ENCODE data around the gene GPAT3. TPM values are rescaled to one million over a fixed set of nuclear protein-coding genes. Genes with fewer than 3 reads are reported as not detected.
A peak's percentile ranks its signal among the peaks of the same experiment; 100 is the strongest.
"Not testable (repeated sequence)": the region's sequence is repeated elsewhere in the genome, so short reads cannot be mapped to it uniquely, and the experiment has no call there.

GPAT3 gene
- 44.2 TPM for total RNA-seq
- long read RNA-seq, transcript GPAT3-201 (12 exons, 2,625 nt): major isoform, 114 of 167 reads
- long read RNA-seq, transcript GPAT3-202 (13 exons, 2,631 nt): minor isoform, 34 of 167 reads
- long read RNA-seq, partial matches to known transcripts: 6 of 167 reads
- long read RNA-seq, other reads (novel, unspliced or antisense): 13 of 167 reads

DNA sequence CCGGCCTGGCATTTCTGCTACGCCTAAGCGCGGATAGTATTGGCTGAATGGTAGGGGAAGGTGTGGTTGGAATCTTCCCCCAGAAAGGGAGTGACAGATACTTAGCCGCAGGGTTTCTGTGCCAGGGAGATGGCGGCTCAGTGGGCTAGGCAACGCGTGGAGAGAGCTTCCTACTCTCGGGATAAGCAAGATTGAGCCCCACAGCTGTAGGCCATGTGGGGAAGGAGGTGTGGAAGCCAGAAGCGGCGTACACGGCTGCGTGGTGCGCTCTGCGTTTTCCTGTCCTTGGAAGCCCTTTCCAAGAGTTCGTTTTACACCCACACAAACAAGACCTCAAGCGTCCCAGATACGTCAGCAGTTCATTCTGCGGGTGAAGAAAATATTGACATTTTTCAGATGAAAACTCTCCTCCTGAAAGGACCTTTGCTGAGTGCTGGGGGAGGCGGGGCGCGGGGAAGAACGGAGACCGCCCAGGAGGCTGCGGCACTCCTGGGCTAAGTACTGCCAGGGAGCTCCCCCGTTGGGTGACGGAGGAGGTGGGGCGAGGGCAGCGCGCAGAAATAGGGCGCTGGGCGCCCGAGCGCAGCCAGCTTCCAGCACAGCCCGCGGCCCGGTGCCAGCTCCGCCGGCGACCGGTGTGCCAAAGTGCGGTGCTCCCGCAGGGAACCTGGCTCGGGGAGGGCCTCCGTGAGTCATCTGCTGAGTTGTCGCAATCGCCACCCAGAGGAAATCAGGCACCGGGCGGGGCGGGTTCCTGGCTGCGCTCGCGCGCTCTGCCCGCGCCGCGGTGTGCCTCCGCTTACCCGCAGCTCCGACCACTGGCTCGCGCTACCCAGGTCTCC, at the start of gene GPAT3:
Gene GPAT3 (plus strand): TSS at position 589 of the 842 bp plus-strand sequence. CDS start 515 bp downstream, outside the sequence.
- TF ChIP-seq, protein P1, sequence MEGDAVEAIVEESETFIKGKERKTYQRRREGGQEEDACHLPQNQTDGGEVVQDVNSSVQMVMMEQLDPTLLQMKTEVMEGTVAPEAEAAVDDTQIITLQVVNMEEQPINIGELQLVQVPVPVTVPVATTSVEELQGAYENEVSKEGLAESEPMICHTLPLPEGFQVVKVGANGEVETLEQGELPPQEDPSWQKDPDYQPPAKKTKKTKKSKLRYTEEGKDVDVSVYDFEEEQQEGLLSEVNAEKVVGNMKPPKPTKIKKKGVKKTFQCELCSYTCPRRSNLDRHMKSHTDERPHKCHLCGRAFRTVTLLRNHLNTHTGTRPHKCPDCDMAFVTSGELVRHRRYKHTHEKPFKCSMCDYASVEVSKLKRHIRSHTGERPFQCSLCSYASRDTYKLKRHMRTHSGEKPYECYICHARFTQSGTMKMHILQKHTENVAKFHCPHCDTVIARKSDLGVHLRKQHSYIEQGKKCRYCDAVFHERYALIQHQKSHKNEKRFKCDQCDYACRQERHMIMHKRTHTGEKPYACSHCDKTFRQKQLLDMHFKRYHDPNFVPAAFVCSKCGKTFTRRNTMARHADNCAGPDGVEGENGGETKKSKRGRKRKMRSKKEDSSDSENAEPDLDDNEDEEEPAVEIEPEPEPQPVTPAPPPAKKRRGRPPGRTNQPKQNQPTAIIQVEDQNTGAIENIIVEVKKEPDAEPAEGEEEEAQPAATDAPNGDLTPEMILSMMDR (IDR thresholded peaks at IDR 0.05; ENCODE audit: borderline replicate concordance): no peak
- peaks cover 38% of the 10 kb centered on the region for H3K4me1 ChIP-seq
- peak within 1 kb of the TSS; percentile 93 for H3K27ac ChIP-seq (replicated peaks)
- no peaks in the 10 kb centered on the region for H3K9me3 ChIP-seq (replicated peaks)
- peaks cover 18% of the 10 kb centered on the region for H3K27me3 ChIP-seq (ENCODE audit: low read depth)
- intact Hi-C loops (cut with micrococcal nuclease): no loop called here
- no peaks in the 10 kb centered on the region for H3K36me3 ChIP-seq
- H3K4me3 ChIP-seq: peak within 1 kb of the TSS; percentile 81
- peak; percentile 85 for DNase-seq

DNA sequence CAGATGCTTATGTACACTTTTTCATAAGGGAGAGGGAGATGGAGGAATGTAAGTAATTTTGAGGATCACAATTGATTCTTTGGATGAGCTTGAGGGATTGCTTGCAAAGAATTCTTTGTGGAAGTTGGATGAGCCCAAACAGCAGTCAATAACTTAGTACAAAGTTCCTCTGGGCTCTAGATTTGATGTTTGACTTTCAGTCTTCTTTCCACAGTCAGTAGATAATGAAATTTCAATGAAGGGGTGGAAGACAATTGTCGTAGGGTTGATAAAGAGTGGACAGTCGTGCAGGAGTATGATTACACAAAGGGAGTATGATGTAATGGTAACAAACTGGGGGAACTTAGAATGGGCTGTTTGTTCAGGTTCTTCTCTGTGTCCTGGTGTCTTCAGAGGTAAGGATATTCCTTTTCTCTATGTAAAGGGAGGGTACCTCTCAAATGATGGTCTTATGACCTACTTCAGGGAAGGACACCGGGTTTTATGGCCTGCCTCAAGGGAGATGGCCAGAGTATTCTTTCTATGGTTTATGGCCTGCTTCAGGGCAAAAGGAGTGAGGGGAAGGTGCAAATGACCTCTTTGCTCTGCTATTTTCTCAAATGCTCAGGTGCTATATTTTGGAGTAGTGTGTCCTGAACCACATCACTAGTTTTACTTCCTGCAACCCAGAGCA, 49.3 kb upstream of the GPAT3 start:
- intact Hi-C loops (cut with micrococcal nuclease): no loop called here
- no peak overlapping the region for H3K4me3 ChIP-seq
- H3K27ac ChIP-seq (replicated peaks): no peak overlapping the region
- TF ChIP-seq, protein P1 (IDR thresholded peaks at IDR 0.05; ENCODE audit: borderline replicate concordance): no peak
- H3K9me3 ChIP-seq (replicated peaks): no peaks in the 10 kb centered on the region
- DNase-seq: no peak
- H3K36me3 ChIP-seq: no peaks in the 10 kb centered on the region
- H3K4me1 ChIP-seq: peaks cover 22% of the 10 kb centered on the region
- H3K27me3 ChIP-seq (ENCODE audit: low read depth): no peaks in the 10 kb centered on the region

DNA sequence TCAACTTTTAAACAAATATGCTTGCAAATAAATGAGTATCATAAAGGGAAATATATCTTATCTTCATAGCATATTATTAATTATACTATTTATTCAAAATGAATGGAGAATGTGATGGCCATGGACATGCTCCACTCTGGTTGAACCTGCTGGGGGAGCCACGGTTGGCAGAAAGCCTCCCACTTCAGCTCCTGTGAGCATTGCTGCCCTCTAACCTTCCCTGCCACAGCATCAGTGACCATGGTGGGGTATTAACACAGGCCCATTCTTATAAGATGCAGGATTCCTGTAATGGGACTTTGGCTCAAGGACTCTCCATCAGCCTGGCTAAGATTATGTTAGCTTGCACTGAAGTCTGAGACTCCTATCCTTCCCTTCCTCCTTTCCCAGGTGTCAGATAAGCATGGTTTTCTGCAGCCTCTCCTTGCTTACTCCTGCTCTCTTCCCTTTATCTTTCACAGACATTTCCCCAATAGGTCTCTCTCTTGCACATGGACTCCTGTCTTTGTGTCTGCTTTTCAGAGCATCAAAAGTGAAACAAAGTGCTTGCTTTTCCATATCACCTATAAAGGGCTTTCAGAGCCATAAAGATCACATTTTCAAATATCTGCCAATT, 46.1 kb upstream of the GPAT3 start:
- H3K4me1 ChIP-seq: peaks cover 9% of the 10 kb centered on the region
- no peak for DNase-seq
- H3K4me3 ChIP-seq: no peak overlapping the region
- intact Hi-C loops (cut with micrococcal nuclease): no loop called here
- H3K36me3 ChIP-seq: no peaks in the 10 kb centered on the region
- no peaks in the 10 kb centered on the region for H3K27me3 ChIP-seq (ENCODE audit: low read depth)
- TF ChIP-seq, protein P1 (IDR thresholded peaks at IDR 0.05; ENCODE audit: borderline replicate concordance): no peak
- H3K9me3 ChIP-seq (replicated peaks): no peaks in the 10 kb centered on the region
- no peak overlapping the region for H3K27ac ChIP-seq (replicated peaks)

DNA sequence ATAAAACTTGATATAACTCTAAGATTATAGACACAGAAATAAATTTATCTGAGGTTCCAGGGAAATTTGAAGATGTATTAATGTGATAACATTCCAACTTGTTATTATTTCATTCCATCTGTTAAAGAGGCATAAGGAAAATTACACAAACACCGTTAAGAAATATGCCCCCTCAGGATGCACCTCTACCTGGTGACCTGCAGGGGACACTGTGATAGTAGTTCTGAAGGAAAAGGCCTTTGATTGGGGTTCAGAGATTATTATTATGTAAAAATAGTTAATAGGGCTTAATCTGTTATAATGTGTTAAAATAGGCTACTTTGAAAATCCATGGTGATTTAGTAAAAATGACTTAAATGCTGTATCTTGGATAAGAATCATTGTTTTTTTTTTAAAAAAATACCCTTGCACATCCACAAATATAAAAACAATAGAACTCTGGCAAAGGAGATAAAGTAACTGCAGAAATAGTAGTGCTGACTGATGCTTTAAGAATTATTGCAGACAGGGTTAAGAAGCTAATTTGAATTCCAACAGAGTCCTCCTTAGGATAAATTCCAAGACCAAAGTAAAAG, 44.9 kb upstream of the GPAT3 start:
- intact Hi-C loops (cut with micrococcal nuclease): no loop called here
- H3K27ac ChIP-seq (replicated peaks): no peak overlapping the region
- TF ChIP-seq, protein P1 (IDR thresholded peaks at IDR 0.05; ENCODE audit: borderline replicate concordance): peak; percentile 71
- peaks cover under 1% of the 10 kb centered on the region for H3K4me1 ChIP-seq
- H3K27me3 ChIP-seq (ENCODE audit: low read depth): no peaks in the 10 kb centered on the region
- no peak overlapping the region for H3K4me3 ChIP-seq
- DNase-seq: no peak
- H3K36me3 ChIP-seq: no peaks in the 10 kb centered on the region
- no peaks in the 10 kb centered on the region for H3K9me3 ChIP-seq (replicated peaks)

DNA sequence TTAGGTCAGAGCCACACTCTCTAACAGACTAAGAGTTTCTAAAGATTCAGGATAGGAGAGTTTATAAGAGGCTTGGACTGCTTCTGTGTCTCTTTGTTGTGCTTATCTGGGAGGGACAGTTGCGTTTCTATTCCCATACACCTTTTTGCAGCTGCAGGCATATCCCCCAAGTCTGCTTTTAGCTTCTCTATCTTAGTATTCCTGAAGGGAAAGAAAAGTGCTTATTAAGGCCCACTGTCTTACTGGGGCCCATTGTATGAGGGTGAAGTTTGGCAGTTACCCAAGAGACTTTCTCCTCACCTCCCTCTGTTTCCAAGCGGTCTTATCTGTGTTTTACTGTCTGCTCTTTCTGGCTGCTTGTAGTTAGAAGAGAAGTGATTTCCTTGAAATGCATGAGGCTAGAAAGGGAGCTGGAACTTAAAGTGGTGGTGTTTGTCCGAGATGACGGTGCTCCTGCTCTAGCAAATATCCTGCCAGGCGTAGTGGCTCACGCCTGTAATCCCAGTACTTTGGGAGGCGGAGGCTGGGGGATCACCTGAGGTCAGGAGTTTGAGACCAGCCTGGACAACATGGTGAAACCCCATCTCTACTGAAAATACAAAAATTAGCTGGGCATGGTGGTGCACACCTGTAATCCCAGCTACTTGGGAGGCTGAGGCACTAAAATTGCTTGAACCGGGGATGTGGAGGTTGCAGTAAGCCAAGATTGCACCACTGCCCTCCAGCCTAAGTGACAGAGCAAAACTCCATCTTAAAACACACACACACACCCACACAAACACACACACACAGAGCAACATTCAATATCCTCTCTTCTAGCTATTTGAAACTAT, 39.6 kb upstream of the GPAT3 start:
- H3K36me3 ChIP-seq; DNase-seq; H3K27me3 ChIP-seq (ENCODE audit: low read depth); H3K27ac ChIP-seq (replicated peaks); H3K9me3 ChIP-seq (replicated peaks); H3K4me1 ChIP-seq; intact Hi-C loops (cut with micrococcal nuclease); H3K4me3 ChIP-seq: not testable (repeated sequence)
